ENCODE measurements around the gene PPP2R2D.
A peak's percentile ranks its signal among the peaks of the same experiment; 100 is the strongest.
"Not testable (repeated sequence)": the region's sequence is repeated elsewhere in the genome, so short reads cannot be mapped to it uniquely, and the experiment has no call there.

Gene PPP2R2D

DNA sequence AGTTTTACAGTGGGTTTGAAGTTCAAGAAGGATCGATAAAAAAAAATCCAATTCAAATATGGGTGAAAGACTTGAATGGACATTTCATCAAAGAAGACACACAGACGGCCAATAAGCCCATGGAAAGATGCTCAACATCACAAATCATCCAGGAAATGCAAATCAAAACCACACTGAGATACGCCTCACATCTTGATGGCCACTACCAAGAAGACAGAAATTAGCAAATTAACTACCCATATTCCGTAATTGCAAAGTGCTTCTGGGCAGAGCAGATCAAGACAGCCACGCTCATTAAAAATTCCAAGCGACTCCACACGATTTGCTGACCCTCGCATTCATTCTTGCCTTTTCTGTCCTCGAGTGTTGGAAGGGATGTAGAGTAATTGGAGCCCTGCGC is 34.1 kb upstream of the PPP2R2D start:
- DNase-seq (ENCODE audit: low spot score): no peak
- FAIRE-seq: no peak

DNA sequence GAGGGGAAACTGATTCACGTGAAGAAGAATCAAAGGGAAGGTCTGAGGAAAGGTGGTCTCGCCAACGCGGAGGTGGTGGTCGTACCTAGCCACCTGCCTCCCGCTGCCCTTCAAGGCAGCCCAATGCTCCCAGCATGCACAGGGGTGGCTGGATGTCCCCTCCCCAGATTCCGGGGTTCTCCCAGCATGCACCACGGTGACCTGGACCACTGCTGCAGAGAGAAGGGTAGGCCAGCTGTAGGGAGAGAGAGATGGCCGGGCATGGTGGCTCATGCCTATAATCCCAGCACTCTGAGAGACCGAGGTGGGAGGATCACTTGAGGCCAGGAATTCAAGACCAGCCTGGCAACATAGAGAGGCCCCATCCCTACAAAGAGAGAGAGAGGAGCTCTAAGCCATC is 32.4 kb upstream of the PPP2R2D start:
- FAIRE-seq (no peak), DNase-seq (ENCODE audit: low spot score) (no peak)

DNA sequence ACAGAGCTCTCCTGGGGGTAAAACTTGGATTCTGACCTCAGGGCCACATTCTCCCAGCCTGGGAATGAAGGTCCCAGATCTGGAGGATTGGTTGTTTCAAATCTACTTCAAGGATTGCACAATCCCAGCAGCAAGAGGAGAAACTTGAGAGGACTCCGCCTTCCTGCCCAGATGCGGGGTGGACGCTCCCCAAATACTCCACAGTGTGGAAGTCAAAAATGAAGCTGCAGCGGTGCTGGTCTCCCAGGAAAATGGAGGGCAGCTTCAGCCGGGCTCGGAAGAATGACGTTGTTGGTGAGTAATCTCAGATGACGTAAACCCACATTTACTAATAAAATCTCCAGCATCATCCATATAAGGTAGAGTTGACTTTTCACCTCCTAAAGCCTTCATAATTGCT is 31.5 kb upstream of the PPP2R2D start:
- FAIRE-seq (no peak), DNase-seq (ENCODE audit: low spot score) (no peak)

DNA sequence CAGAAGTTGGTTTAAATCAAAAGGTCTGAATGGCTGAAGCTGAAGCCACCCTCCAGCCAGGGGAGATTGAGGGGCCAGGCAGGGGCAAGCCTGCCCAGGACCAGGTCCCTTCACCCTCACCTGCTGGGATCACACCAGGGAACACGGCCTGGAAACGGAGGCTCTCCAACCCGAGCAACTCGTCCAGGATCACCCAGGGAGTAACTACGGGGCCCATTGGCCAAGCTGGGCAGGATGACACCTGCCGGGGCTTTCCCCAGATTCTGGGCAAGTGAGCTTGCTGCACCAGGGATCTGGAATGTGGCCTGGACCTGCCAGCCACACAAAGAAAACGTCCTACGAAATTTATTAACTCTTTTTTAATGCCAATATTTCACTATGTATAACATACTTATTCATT is 30.4 kb upstream of the PPP2R2D start:
- DNase-seq (ENCODE audit: low spot score): no peak
- no peak for FAIRE-seq

DNA sequence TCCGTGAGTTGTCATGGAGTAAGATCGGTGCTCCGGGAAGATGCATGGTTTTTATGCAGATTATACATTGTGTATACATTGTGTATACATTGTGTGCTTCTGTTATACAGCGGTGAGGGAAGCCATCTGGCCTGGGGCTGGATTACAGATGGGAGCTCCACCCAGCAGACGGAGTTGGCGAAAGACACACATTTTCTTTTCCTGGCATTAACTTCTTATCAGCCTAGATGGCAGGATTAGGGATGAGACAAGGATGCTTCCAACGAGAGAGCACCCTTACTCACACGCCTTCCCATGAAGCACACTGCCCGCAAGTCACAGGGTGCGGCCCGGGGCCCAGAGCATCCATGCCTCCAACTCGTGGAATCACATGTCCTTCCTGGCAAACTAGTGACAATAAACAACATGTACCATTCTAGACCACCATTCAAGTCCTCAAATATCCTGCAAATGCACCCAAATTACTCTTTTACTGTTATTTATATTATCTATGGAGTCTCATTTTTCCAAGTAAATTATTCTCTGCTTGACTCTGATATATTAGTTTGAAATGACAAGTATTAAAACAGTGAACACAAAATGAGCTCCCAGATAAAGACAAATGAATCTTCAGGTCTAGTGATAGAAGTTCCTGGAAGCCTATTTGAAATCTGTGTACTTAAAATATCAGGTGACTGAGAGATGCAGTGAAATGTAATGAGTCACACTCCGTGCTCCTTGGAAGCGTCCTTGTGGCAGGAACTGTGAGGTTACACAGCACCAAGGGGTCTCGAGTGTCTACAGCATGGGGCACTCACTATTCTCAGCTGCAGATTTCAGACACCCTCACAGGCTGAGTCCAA is 29.8 kb upstream of the PPP2R2D start:
- DNase-seq (ENCODE audit: low spot score): no peak
- no peak for FAIRE-seq

DNA sequence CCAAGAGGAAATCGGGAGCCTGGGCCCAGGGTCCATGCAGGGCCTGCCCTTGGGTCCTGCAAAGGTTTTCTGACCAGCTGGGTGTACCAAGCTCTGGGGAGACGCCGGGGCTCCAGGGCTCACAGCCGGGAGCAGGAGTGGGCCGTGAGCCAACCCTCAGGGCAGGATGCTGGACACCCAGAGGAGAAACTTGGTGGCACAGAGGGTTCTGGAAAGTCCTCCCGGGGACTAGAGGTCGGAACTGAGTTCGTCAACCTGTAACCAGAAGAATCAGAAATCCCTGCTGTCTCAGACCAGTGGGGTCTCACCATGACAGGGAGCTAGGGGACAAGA is 29.2 kb upstream of the PPP2R2D start:
- FAIRE-seq (no peak), DNase-seq (ENCODE audit: low spot score) (no peak)

DNA sequence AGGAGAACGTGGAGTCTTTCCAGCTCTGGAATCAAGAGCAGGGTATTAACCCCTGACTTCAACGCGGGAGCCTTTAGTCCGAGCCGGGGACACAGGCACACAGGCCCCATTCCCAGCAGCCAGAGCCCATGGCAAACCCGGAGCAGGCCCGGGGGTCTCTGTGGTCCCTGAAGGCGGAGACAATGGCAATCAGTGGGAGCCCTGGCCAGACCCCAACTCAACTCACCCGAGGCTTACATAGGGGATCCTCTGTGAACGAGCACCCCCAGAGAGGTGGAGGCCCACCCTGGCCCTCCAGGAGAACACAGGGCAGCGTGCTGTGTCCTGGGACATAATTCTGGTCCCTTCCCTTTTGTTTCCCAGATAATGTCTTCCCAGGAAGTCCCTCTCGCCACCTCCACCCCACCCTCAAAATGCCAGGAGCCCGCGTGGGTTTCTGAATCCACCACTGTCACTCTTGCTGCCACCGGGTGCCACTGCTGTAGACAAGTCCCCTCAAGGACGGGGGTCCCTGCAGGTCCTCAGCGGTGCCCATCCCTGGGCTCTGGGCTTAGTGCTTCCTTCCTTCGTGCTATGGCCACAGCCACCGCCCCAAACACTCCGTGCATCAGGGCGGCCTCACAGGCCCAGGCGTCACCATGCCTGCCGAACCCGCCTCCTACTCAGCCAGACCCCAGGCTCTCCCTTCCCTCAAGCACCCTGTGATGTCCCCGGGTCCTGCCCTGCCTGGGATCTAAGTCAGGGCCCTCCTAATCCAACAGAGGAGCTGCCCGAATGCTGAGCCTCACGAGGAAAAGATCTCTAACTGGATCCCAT is 28.6 kb upstream of the PPP2R2D start:
- DNase-seq (ENCODE audit: low spot score) (no peak), FAIRE-seq (no peak)

DNA sequence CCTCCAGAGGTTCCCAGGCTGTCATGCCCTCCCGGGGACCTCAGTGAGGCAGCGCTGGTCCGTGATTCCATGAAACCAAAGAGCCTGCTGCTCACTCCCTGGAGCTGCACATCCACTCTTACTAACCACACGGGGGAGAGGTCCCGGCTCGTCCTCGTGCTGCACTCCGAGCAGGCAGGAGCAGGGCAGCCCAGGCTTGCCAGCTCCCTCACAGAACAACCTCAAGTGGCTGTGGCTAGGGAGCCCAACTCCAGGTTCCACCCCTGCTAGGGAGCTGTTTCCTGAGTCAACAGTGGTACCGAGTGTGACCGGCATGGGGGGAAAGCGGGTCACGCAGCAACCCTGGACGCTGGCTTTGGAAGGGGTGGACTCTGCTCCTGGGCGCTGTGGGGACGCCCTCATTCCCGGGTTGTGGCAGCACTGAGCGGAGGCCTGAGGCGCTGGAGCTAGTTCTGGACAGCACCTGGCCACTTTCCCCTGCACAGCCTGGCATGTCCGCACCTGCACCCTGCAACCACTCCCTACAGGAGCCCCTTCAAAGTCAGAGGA is 27.9 kb upstream of the PPP2R2D start:
- DNase-seq (ENCODE audit: low spot score) (no peak), FAIRE-seq (no peak)

DNA sequence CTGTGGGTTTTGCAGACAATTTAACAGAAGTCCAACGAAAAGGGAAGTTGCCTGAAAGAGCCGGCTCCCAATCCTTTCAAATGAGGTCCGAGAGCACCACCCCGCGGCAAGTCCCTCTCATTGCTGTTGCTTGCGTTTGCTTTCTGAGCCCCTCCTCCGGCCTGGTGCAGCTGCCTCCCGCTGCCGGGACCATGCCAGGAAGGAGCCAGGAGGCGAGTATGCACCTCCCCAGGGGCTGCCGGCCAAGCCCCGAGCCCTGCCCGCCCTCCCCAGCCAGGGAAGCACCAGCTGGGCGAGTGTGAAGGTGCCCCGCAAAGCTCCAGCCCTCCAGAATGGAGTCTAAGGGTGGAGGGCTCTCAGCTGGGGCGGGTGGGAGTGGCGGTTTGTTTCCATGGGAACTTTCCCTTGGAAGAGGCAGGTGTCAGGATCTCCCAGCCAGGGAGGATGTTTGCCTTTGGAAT is 25.8 kb upstream of the PPP2R2D start:
- FAIRE-seq (no peak), DNase-seq (ENCODE audit: low spot score) (peak; percentile 46)

DNA sequence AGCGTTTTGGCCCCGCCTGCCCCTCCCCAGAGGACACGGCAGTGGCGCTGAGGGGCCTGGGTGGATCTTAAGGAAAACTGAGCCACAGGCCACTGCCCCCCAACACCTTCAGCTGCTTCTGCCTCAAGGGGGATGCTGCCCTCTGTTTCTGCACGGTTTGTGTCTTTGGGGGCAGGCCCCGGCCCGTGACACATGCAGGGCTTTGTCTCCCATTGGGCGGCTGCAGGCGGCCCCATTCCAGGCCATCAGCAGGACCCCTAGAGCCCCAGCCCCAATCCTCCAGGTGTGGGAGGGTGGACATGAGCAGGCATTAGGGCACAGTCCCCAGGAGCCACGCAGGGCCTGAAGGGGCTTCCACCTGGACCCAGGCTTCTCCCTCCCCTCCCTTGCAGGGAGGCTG is 25.3 kb upstream of the PPP2R2D start:
- no peak for FAIRE-seq
- DNase-seq (ENCODE audit: low spot score): no peak

DNA sequence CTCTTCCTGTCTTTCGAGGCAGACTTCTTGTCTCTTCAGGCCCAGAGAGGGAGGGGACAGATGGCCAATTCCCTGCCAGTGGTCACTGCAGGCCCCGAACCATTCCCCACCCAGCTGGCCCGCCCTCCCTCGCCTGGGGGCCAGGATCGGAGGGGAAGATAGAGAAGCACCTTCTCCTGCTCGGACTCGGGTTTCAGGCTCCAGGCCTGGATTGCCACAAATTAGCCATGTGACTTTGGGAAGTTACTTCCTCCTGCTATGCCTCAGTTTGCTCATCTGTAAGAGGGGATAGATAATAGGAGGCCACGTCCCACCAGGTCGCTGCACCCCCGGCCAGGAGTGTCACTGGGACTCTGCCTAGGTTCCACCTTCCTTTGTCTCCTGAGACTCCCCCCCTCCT is 24.8 kb upstream of the PPP2R2D start:
- FAIRE-seq (no peak), DNase-seq (ENCODE audit: low spot score) (no peak)

DNA sequence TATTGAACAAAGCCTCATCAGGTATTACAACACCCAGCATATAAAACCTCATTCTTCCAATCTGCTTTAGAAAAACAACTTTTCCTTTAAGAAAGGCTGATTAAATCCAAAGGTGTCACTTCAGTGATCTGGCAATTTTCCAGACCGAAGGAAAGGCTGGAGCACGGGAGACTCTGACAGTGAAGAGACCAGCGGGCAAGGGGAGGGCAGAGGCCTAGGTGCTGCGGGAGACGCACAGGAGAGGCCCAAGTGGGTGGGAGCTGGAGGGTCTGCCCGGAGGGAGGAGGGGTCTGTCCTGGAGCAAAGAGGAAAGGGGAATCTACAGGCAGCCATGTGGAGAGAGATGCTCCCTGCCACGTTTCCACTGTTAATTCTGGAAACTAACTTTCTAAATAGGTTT is 24.3 kb upstream of the PPP2R2D start:
- FAIRE-seq: no peak
- no peak for DNase-seq (ENCODE audit: low spot score)

DNA sequence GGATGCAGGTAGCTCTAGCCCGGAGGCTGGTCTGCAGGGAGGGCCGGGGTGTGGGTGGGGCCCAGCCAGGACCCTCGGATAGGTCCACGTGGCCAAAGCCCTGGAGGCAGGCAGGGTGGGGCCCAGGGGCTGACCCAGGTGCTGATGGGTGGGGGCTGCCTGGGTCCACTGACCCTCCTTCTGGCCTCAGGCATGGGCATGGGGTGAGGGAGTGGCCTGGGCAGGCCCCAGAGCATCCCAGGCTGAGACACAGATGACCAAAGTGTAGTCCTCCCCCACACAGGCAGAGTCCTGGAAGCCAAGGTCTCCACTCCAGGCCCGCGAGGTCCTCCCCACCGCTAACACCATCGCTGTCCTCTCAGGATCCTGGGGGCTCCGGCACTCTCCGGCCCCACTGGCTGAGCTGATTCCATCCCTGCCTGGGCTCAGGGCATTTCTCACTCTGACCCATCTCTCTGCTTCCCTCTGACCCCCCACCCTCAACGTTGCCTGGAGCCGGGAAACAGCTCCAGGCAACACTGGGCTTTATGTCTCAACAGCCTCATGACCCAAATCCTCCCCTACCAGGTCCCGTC is 20.7 kb upstream of the PPP2R2D start:
- no peak for FAIRE-seq

DNA sequence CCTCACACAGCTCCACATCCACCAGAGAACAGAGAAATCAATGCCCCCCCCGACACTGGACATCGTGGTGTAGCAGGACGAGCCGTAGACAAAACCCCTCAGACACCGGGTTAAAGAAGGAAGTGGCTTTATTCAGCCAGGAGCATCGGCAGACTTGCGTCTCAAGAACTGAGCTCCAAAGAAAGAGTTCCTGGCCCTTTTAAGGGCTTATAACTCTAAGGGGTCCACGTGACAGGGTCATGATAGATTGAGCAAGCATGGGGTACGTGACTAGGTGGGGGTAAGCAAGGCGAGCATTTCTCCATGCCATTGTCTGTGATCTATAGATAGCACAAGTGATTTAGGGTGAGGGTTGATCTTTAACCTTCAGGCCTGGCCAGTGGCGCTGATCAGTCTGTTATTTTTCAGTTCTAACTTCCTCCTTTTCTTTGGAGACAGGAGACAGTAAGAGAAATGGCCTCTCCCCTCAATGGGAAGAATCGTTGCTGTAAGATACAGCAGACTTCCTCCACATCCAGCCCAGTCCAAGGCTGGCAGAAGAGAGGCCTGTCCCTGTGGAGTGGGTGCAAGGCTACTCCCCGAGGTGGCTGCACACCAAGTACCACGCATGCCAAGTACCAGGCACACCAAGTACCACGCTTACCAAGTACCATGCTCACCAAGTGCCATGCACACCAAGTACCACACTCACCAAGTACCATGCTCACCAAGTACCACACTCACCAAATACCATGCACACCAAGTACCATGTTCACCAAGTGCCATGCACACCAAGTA is 19.5 kb upstream of the PPP2R2D start:
- FAIRE-seq (no peak), DNase-seq (ENCODE audit: low spot score) (no peak)

More for the DNA sequence above, 20.7 kb upstream of the PPP2R2D start:
- DNase-seq (ENCODE audit: low spot score): no peak

DNA sequence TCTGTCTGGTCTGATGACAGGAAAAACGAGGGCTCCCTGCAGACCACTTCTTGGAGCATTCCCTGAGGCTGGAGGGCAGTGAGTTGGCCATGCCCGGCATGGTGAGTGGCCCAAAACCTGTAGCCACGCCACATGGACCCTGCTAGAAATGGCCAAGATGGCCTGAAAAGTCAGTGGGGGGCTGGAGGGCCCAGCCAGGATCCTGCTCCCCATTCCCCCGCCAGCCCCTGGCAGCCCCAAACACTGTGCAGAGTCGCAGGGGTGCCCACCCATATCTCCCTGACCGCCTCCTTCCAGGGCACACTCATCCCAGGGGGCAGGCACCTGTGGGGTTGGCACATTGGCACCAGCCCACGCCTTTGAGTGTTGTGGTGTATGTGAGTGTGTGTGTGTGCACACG is 18.7 kb upstream of the PPP2R2D start:
- DNase-seq (ENCODE audit: low spot score) (no peak), FAIRE-seq (no peak)

DNA sequence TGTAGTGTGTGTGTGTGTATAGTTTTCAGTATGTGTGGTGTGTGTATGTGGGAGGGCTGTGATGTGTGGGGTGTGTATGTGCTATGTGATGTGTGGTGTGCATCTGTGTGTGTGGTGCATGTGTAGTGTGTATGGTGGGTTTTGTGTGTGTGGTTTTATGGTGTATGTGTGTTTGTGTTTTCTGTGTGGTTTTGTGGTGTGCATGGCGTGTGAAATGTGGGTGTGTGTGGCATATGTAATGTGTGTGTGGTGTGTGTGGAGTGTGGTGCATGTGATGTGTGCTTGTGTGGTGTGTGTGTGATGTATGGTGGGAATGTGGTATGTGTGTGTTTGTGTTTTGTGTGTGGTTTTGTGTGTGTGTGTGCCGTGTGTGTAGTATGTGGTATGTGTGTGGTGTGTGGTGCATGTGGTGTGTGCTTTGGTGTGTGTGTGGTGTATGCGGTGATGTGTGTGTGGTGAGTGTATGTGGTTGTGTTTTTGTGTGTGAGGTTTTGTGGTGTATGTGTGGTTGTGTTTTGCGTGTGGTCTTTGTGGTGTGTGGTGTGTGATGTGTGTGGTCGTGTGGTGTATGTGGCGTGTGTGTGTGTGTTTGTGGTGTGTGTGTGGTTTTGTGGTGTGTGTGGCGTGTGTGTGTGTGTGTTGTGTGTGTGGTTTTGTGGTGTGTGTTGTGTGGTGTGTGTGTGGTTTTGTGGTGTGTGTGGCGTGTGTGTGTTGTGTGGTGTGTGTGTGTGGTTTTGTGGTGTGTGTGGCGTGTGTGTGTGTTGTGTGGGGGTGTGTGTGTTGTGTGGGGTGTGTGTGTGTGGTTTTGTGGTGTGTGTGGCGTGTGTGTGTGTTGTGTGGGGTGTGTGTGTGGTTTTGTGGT is 18.0 kb upstream of the PPP2R2D start:
- no peak for FAIRE-seq
- no peak for DNase-seq (ENCODE audit: low spot score)

DNA sequence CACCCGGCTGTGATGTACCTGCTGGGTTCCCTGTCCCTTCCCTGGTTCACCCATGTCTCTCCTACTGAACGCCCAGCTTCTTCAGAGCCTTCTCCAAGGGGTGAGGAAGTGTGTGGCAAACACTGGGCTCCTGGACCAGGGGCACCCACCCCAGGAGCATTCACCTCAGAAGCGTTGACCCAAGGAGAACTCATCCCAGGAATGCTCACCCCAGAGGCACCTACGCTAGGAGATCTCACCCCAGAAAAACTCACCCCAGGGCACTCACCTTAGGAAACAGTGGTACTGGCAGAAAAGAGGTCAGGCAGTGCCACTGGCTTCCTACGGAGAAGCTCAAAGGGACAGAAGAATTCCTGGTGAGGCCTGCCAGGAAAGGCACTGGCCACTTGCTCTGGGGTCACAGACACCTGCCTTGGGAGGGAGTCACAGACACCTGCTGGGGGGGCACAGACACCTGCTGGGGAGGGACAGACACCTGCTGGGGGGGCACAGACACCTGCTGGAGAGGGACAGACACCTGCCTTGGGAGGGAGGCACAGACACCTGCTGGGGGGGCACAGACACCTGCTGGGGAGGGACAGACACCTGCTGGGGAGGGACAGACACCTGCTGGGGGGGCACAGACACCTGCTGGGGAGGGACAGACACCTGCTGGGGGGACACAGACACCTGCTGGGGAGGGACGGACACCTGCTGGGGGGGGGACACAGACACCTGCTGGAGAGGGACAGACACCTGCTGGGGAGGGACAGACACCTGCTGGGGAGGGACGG is 17.0 kb upstream of the PPP2R2D start:
- DNase-seq (ENCODE audit: low spot score); FAIRE-seq: not testable (repeated sequence)

DNA sequence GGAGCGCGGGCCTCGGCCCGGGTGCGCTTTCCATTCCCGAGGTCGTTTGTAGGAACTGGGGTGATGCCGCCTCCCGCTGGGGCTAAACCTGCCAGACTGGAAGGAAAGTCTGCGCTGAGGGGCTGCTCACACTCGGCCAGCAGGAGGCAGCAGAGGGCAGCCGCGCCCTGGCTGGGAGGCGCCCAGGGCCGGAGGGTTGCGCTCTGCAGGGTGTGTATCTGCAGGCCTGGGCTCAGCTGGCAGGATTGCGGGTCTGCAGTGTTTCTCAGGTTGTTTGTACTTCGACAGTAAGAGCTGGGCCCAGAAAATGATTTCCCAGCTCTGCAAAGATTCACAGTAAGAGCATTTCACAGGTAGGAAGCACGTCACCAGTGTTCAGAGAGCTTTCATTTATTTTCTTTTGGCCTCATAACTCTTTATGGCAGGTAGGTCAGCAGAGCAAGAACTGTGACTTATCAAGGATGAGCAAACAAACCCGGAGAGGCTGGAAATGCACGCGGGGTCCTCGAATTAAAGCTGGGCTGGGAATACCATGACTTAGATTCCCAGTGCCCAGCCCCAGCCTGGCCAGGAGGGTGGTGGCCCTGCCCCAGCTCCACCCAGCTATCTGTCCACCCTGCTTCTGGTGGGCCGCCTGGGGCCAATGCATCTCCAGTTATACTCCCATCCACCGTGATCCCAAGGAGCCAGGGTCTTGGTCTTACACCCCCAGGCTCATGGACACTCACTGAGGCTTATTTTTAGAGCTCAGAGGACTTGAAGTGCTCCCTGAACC is 15.2 kb upstream of the PPP2R2D start:
- FAIRE-seq (no peak), DNase-seq (ENCODE audit: low spot score) (peak; percentile 26)

DNA sequence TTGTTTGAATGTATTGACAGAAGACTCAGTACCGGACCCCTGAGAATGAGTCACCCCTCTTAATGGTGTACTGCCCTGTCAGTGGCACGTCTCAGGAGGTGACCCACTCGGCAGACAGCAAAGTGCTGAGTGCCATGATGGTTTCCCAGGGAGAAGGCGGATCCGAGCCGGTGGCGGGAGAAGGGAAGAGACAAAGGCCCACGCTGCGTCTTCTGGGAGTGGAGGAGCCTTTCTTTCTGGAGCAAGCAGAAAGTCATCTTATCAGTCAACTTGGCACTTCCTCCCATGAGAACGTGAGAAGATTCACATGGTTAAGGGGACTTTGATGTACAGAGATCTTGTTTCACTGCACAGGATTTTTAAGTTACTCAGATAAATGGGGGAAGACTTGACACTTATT is 14.6 kb upstream of the PPP2R2D start:
- no peak for FAIRE-seq
- DNase-seq (ENCODE audit: low spot score): no peak
